Measurements from ENCODE around the gene VAMP8. TPM values are rescaled to one million over a fixed set of nuclear protein-coding genes. Genes with fewer than 3 reads are reported as not detected.
A peak's percentile ranks its signal among the peaks of the same experiment; 100 is the strongest.

VAMP8 gene
- total RNA-seq, 1 donor from 2014 or later, result 46.2 TPM

- H3K27me3 ChIP-seq, result no peaks in the 10 kb centered on the region
- no peaks in the 10 kb centered on the region for H3K9me3 ChIP-seq
- H3K36me3 ChIP-seq, result no peaks in the 10 kb centered on the region
- peaks cover 62% of the 10 kb centered on the region for H3K4me1 ChIP-seq
- H3K27ac ChIP-seq, result peak overlapping the region; percentile 95
- no peak for DNase-seq (ENCODE audit: extremely low spot score in 2 of 2)
- intact Hi-C loops (cut with DNase I), result no loop called here
- TF ChIP-seq POLR2AphosphoS5 (IDR thresholded peaks at IDR 0.05; ENCODE audit: insufficient read depth in 1 of 2, low read depth in 1 of 2), result peak; percentile 54 to 81
- no peak for TF ChIP-seq CTCF (IDR thresholded peaks at IDR 0.05)
- peak overlapping the region; percentile 54 to 78 for H3K4me3 ChIP-seq
Measured at GRCh38 chr2:85584857-85585780, 7.7 kb downstream of the VAMP8 start.

GRCh38 chr2:85585781-85586105, 8.4 kb downstream of the VAMP8 start:
- TF ChIP-seq POLR2A (IDR thresholded peaks at IDR 0.05) (no peak), CTCF (IDR thresholded peaks at IDR 0.05) (no peak), POLR2AphosphoS5 (IDR thresholded peaks at IDR 0.05; ENCODE audit: insufficient read depth in 1 of 2, low read depth in 1 of 2) (no peak)
- intact Hi-C loops (cut with DNase I), result no loop called here
- no peaks in the 10 kb centered on the region for H3K27me3 ChIP-seq
- DNase-seq (ENCODE audit: extremely low spot score in 2 of 2), result no peak
- no peaks in the 10 kb centered on the region for H3K36me3 ChIP-seq
- H3K4me3 ChIP-seq, result peak overlapping the region; percentile 54 to 78
- peaks cover 65% of the 10 kb centered on the region for H3K4me1 ChIP-seq
- peak overlapping the region; percentile 95 for H3K27ac ChIP-seq
- no peaks in the 10 kb centered on the region for H3K9me3 ChIP-seq

- TF ChIP-seq CTCF (IDR thresholded peaks at IDR 0.05) (no peak), POLR2AphosphoS5 (IDR thresholded peaks at IDR 0.05; ENCODE audit: insufficient read depth in 1 of 2, low read depth in 1 of 2) (no peak), POLR2A (IDR thresholded peaks at IDR 0.05) (no peak)
- peaks cover 80% of the 10 kb centered on the region for H3K4me1 ChIP-seq
- peak overlapping the region; percentile 28 for H3K27ac ChIP-seq
- no peak overlapping the region for H3K4me3 ChIP-seq
- intact Hi-C loops (cut with DNase I), result no loop called here
- DNase-seq (ENCODE audit: extremely low spot score in 2 of 2), result no peak
- H3K9me3 ChIP-seq, result no peaks in the 10 kb centered on the region
- H3K36me3 ChIP-seq, result no peaks in the 10 kb centered on the region
- no peaks in the 10 kb centered on the region for H3K27me3 ChIP-seq
Measured at GRCh38 chr2:85588236-85588635, 10.8 kb downstream of the VAMP8 start.

- H3K4me1 ChIP-seq, result peaks cover 78% of the 10 kb centered on the region
- no peaks in the 10 kb centered on the region for H3K9me3 ChIP-seq
- H3K27ac ChIP-seq, result peak overlapping the region; percentile 28
Measured at GRCh38 chr2:85588645-85589044, 11.3 kb downstream of the VAMP8 start.

More at GRCh38 chr2:85588645-85589044, 11.3 kb downstream of the VAMP8 start:
- TF ChIP-seq CTCF (IDR thresholded peaks at IDR 0.05) (no peak), POLR2AphosphoS5 (IDR thresholded peaks at IDR 0.05; ENCODE audit: insufficient read depth in 1 of 2, low read depth in 1 of 2) (no peak), POLR2A (IDR thresholded peaks at IDR 0.05) (no peak)
- Histone ChIP-seq H3K36me3 (no peaks in the 10 kb centered on the region), H3K27me3 (no peaks in the 10 kb centered on the region), H3K4me3 (no peak overlapping the region)
- intact Hi-C loops (cut with DNase I), result no loop called here
- no peak for DNase-seq (ENCODE audit: extremely low spot score in 2 of 2)
